Measurements from ENCODE around the gene G6PC3. TPM values are rescaled to one million over a fixed set of nuclear protein-coding genes. Genes with fewer than 3 reads are reported as not detected.

The G6PC3 gene
- total RNA-seq, 2 experiments from 2014 or later: 20.2 to 20.7 TPM

- Mint-ChIP-seq H3K27ac (no peak overlapping the region), H3K4me3 (no peak overlapping the region), H3K36me3 (ENCODE audit: low read depth) (peaks cover 1% of the 10 kb centered on the region), H3K27me3 (no peaks in the 10 kb centered on the region), H3K9me3 (no peaks in the 10 kb centered on the region), H3K4me1 (ENCODE audit: low read depth) (peaks cover 5% of the 10 kb centered on the region)
- ChIA-PET CTCF (no interaction called here), POLR2A (no interaction called here)
- intact Hi-C loops (cut with micrococcal nuclease): loop anchor here (10.0 kb wide), 1 partner anchor 48 kb away; the partner anchor contains the start of gene HDAC5
- DNase-seq: no peak
- ATAC-seq: no peak
- no peak for TF ChIP-seq CTCF (IDR thresholded peaks at IDR 0.05)
Measured at GRCh38 chr17:44076716-44077594, 6.4 kb downstream of the G6PC3 start.

GRCh38 chr17:44077595-44077909 lies 7.0 kb downstream of the G6PC3 start:
- H3K27ac Mint-ChIP-seq: no peak overlapping the region
- H3K36me3 Mint-ChIP-seq (ENCODE audit: low read depth): peaks cover 4% of the 10 kb centered on the region
- TF ChIP-seq CTCF (IDR thresholded peaks at IDR 0.05): no peak
- H3K9me3 Mint-ChIP-seq: no peaks in the 10 kb centered on the region
- ATAC-seq: no peak
- no peaks in the 10 kb centered on the region for H3K27me3 Mint-ChIP-seq
- CTCF ChIA-PET: no interaction called here
- POLR2A ChIA-PET: interaction anchor here (2.2 kb wide), 1 partner anchor 10 kb away, joined by 8 read pairs; no protein-coding TSS in a partner anchor
- no peak for DNase-seq
- H3K4me3 Mint-ChIP-seq: no peak overlapping the region
- intact Hi-C loops (cut with micrococcal nuclease): loop anchor here (10.0 kb wide), 1 partner anchor 47 kb away; the partner anchor contains the start of gene HDAC5
- peaks cover 4% of the 10 kb centered on the region for H3K4me1 Mint-ChIP-seq (ENCODE audit: low read depth)

DNA sequence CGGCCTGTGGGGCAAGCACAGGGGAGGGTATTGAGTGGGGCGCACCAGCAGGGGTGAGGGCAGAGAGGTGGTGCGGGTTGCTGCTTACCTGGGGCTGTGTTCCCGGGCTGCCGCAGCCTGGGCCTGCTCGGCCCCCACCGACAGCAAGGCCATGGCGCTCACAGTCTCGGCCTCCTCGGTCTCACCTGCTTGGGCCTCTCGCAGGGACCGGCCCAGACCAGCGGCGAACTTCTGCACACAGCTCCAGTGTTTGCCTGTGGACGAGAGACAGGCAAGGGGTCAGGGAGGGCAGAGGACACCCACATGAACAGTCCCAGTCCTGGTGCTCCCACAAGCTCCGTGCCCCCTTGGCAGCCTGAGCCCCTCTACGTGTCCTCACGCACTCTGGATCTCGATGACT lies 7.9 kb downstream of the G6PC3 start:
- no peak for TF ChIP-seq CTCF (IDR thresholded peaks at IDR 0.05)
- POLR2A ChIA-PET: interaction anchor here (2.2 kb wide), 1 partner anchor 9 kb away, joined by 8 read pairs; no protein-coding TSS in a partner anchor
- Mint-ChIP-seq H3K27ac (no peak overlapping the region), H3K4me3 (no peak overlapping the region), H3K9me3 (no peaks in the 10 kb centered on the region), H3K27me3 (no peaks in the 10 kb centered on the region), H3K4me1 (ENCODE audit: low read depth) (no peaks in the 10 kb centered on the region), H3K36me3 (ENCODE audit: low read depth) (peaks cover 5% of the 10 kb centered on the region)
- intact Hi-C loops (cut with micrococcal nuclease): loop anchor here (10.0 kb wide), 1 partner anchor 46 kb away; the partner anchor contains the start of gene HDAC5
- no peak for ATAC-seq
- DNase-seq: no peak
- CTCF ChIA-PET: no interaction called here

DNA sequence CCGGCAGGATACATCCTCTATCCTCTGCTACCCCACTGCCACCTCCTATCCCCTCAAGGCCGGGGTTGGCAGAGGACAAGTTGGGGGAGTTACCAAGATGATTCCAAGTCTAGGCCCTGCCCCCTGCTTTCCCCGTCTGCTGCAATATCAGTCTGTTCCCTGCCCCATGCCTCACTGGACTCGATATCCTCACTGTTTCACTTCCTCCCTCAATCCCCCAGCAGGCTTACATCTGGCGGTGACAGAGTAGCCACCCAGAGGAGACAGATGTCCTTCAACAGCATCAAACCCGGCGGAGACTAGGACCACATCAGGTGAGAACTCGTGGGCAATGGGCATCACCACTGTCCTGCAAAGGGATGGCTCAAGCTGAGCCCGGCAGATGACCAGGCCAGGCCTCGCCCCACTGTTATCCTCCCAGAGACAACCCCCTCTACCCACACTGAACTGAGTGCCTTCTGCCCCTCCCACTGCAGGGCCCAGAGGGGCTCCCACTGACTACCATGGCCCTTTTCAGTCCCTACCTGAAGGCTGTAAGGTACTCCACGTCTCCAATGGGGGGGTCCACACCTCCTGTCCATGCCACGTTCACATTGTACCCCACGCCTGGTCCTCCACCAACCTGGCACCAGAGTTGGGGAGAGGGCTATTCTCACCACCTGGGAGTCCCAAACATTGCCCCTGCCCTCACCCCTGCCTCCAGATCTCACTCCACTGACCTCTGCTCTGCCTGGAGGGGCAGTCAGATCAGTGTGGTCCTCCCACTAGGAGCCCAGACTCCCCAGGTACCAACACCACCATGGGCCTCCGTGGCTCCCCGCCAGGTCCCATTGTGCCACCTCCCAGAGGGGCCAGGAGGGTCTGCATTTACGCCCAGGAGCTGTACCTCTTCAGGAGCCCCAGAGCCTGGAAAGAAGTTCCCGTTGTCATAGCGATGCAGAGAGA lies 9.6 kb downstream of the G6PC3 start:
- H3K36me3 Mint-ChIP-seq (ENCODE audit: low read depth): peaks cover 5% of the 10 kb centered on the region
- no peaks in the 10 kb centered on the region for H3K27me3 Mint-ChIP-seq
- intact Hi-C loops (cut with micrococcal nuclease): loop anchor here (10.0 kb wide), 1 partner anchor 45 kb away; the partner anchor contains the start of gene HDAC5
- POLR2A ChIA-PET: interaction anchor here (2.2 kb wide), 1 partner anchor 8 kb away, joined by 8 read pairs; no protein-coding TSS in a partner anchor
- CTCF ChIA-PET: interaction anchor here (1.7 kb wide), 1 partner anchor 136 kb away, joined by 4 read pairs; no protein-coding TSS in a partner anchor
- no peaks in the 10 kb centered on the region for H3K4me1 Mint-ChIP-seq (ENCODE audit: low read depth)
- DNase-seq (no peak), ATAC-seq (no peak)
- no peak overlapping the region for H3K4me3 Mint-ChIP-seq
- TF ChIP-seq CTCF (IDR thresholded peaks at IDR 0.05): no peak
- no peaks in the 10 kb centered on the region for H3K9me3 Mint-ChIP-seq
- H3K27ac Mint-ChIP-seq: no peak overlapping the region

Measured in activated CD8-positive, alpha-beta T cell treated with anti-CD3 and anti-CD28 coated beads for 36 hours (primary cell).